Tibial nerve (tissue), 3 donors: ENCODE measurements around the gene FARP1.

Experiments used
- POLR2A ChIP-seq, 2 donors: fragments of 450-650 bp; IDR thresholded peaks; one replicate each; pipeline ENCODE4 v1.6.1; 2017; ENCODE audit warnings: antibody characterized with exemption in 2 of 2, mild to moderate bottlenecking in 2 of 2, moderate library complexity in 2 of 2
- TF ChIP-seq, protein P1 (sequence below), 5 experiments: fragments of 200-600 bp in 3 of 5; fragments of 450-650 bp in 2 of 5; sonication (generic) in 3 of 5; IDR thresholded peaks; one replicate each; pipeline ENCODE4 v1.5.1; 2016 to 2019; ENCODE audit warnings: antibody characterized with exemption in 5 of 5, mild to moderate bottlenecking in 3 of 5, moderate library complexity in 2 of 5

DNA sequence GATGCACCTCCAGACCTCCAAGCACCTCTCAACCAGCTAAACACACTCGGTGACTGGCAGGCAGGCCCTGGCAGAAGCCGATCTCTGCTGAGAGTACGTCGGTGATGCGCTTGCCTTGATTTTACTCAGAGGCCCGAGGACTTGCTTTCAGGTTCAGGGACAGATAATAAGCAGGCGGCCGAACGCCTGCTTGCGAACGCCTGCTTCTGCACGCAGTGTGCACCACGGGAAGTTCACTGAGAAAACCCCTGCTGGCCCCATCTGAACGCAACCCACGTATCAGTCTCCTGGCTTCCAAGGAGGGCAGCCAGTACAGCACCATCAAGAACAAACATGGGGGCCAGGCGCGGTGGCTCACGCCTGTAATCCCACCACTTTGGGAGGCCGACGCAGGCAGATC lies 326.0 kb downstream of the FARP1 start:
- TF ChIP-seq POLR2A (IDR thresholded peaks at IDR 0.05), result no peak
- TF ChIP-seq, protein P1, sequence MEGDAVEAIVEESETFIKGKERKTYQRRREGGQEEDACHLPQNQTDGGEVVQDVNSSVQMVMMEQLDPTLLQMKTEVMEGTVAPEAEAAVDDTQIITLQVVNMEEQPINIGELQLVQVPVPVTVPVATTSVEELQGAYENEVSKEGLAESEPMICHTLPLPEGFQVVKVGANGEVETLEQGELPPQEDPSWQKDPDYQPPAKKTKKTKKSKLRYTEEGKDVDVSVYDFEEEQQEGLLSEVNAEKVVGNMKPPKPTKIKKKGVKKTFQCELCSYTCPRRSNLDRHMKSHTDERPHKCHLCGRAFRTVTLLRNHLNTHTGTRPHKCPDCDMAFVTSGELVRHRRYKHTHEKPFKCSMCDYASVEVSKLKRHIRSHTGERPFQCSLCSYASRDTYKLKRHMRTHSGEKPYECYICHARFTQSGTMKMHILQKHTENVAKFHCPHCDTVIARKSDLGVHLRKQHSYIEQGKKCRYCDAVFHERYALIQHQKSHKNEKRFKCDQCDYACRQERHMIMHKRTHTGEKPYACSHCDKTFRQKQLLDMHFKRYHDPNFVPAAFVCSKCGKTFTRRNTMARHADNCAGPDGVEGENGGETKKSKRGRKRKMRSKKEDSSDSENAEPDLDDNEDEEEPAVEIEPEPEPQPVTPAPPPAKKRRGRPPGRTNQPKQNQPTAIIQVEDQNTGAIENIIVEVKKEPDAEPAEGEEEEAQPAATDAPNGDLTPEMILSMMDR (IDR thresholded peaks at IDR 0.05), result no peak
